K562 (cell line): Measurements from ENCODE around the gene SMIM29. TPM values are rescaled to one million over a fixed set of nuclear protein-coding genes. Genes with fewer than 3 reads are reported as not detected.

Source experiments
- ATF1 ChIP-seq, 2 experiments: fragments of 450-650 bp in 1 of 2; IDR thresholded peaks; 2 replicates each; pipeline ENCODE4 v1.6.1; 2016; ENCODE audit warnings: missing compliant biosample characterization in 1 of 2, missing genetic modification characterization in 1 of 2
- CCAR2 ChIP-seq: fragments of 200-400 bp; formaldehyde crosslinking; IDR thresholded peaks from 2 replicates; pipeline ENCODE4 v1.6.1; 2017; ENCODE audit warnings: mild to moderate bottlenecking, low read depth, low read length
- CREB5 ChIP-seq: fragments of 250-450 bp; sonication (Bioruptor Pico); IDR thresholded peaks from 2 replicates; pipeline ENCODE4 v1.5.0; 2020; ENCODE audit warnings: mild to moderate bottlenecking
- EWSR1 ChIP-seq: fragments of 450-650 bp; IDR thresholded peaks from 2 replicates; pipeline ENCODE4 v1.6.1; 2018; ENCODE audit warnings: borderline replicate concordance, mild to moderate bottlenecking, low read depth, moderate library complexity; ENCODE audit not compliant: partially characterized antibody
- FOXA1 ChIP-seq: fragments of 450-650 bp; IDR thresholded peaks from 2 replicates; pipeline ENCODE4 v1.6.1; 2016; ENCODE audit warnings: mild to moderate bottlenecking, borderline replicate concordance
- FOXJ3 ChIP-seq: sonication (generic); formaldehyde crosslinking; IDR thresholded peaks from 2 replicates; pipeline ENCODE4 v1.4.0; 2020; ENCODE audit warnings: mild to moderate bottlenecking, missing genetic modification reagents
- GATA2 ChIP-seq: sonication (generic); formaldehyde crosslinking; IDR thresholded peaks from 2 replicates; pipeline ENCODE4 v1.4.0; 2020; ENCODE audit warnings: mild to moderate bottlenecking, missing genetic modification reagents
- KLF16 ChIP-seq: IDR thresholded peaks from 2 replicates; pipeline ENCODE4 v1.6.1; 2016; ENCODE audit warnings: antibody characterized with exemption
- MCM3 ChIP-seq: fragments of 450-650 bp; IDR thresholded peaks from 2 replicates; pipeline ENCODE4 v1.6.1; 2016
- NBN ChIP-seq: fragments of 450-650 bp; IDR thresholded peaks from 2 replicates; pipeline ENCODE4 v1.6.1; 2016; ENCODE audit warnings: low read depth, mild to moderate bottlenecking
- RAD51 ChIP-seq: fragments of 450-650 bp; IDR thresholded peaks from 2 replicates; pipeline ENCODE4 v1.7.1; 2016; ENCODE audit warnings: low read depth, mild to moderate bottlenecking, borderline replicate concordance
- RBM34 ChIP-seq: fragments of 200-400 bp; formaldehyde crosslinking; IDR thresholded peaks from 2 replicates; pipeline ENCODE4 v1.6.1; 2018; ENCODE audit warnings: low read length, borderline replicate concordance; ENCODE audit not compliant: insufficient read depth
- SMAD2 ChIP-seq: fragments of 150-350 bp; IDR thresholded peaks from 2 replicates; pipeline ENCODE4 v1.6.1; 2014; ENCODE audit warnings: low read depth, mild to moderate bottlenecking, low read length
- SNRNP70 ChIP-seq: fragments of 200-400 bp; formaldehyde crosslinking; optimal IDR thresholded peaks from 2 replicates; pipeline ENCODE3; 2017; ENCODE audit warnings: low read depth, low read length
- SREBF1 ChIP-seq: fragments of 150-350 bp; IDR thresholded peaks from 2 replicates; pipeline ENCODE4 v1.6.1; 2014; ENCODE audit warnings: antibody characterized with exemption, low read depth, low read length, borderline replicate concordance
- TEAD4 ChIP-seq, 2 experiments: sonication (generic) in 1 of 2; formaldehyde crosslinking in 1 of 2; IDR thresholded peaks; 2 replicates each; pipeline versions ENCODE4 v1.6.1 to v1.8.0; 2012 to 2022; ENCODE audit warnings: borderline replicate concordance in 1 of 2, inconsistent platforms in 1 of 2, low read length in 1 of 2, mild to moderate bottlenecking in 1 of 2, missing genetic modification reagents in 1 of 2
- ZC3H11A ChIP-seq: IDR thresholded peaks from 2 replicates; pipeline ENCODE4 v1.6.1; 2012; ENCODE audit warnings: low read depth, low read length, improper control_type of control experiment
- ZFP36 ChIP-seq: fragments of 150-350 bp; IDR thresholded peaks from 2 replicates; pipeline ENCODE4 v1.6.1; 2018; ENCODE audit warnings: low read length, low read depth; ENCODE audit not compliant: partially characterized antibody
- ZNF224 ChIP-seq: sonication (generic); formaldehyde crosslinking; IDR thresholded peaks from 2 replicates; pipeline ENCODE4 v1.8.0; 2022; ENCODE audit warnings: mild to moderate bottlenecking, missing genetic modification reagents
- ZNF57 ChIP-seq: fragments of 450-650 bp; formaldehyde crosslinking; IDR thresholded peaks from 2 replicates; pipeline ENCODE4 v1.4.0; 2020; ENCODE audit warnings: mild to moderate bottlenecking, moderate library complexity
- ZNF584 ChIP-seq: fragments of 200-800 bp; sonication (Bioruptor generic); IDR thresholded peaks from 2 replicates; pipeline ENCODE4 v1.6.1; 2016; ENCODE audit warnings: low read depth, mild to moderate bottlenecking, missing genetic modification characterization, missing compliant biosample characterization
- ZNF639 ChIP-seq, 2 experiments: fragments of 200-800 bp in 1 of 2; sonication (Bioruptor generic) in 1 of 2; sonication (generic) in 1 of 2; formaldehyde crosslinking in 1 of 2; IDR thresholded peaks in 1 of 2; conservative IDR thresholded peaks in 1 of 2; 2 replicates each; pipeline versions ENCODE4 v1.5.0 to v1.6.1; 2016 to 2020; ENCODE audit warnings: missing compliant biosample characterization in 1 of 2, missing genetic modification characterization in 1 of 2, missing genetic modification reagents in 1 of 2
- ZNF764 ChIP-seq: fragments of 250-450 bp; sonication (Bioruptor Pico); IDR thresholded peaks from 2 replicates; pipeline ENCODE4 v1.4.0; 2020; ENCODE audit warnings: low read depth, mild to moderate bottlenecking, moderate library complexity
- polyA plus RNA-seq, 8 experiments: library from polyadenylated mRNA; depleted of rRNA in 4 of 8; stranded (reverse) in 5 of 8; unstranded in 3 of 8; fragments of >200 nt; fragmentation: Nextera tagmentation in 2 of 8; fragmentation: Illumina TruSeq in 1 of 8; extraction: Ambion mirVana in 2 of 8; extraction: Trizol in 1 of 8; gene quantifications; 2 replicates each; pipeline versions ENCODE4 v1.2.1 to v1.2.3, GENCODE V29; 2011 to 2014; ENCODE audit warnings: inconsistent platforms in 1 of 8, missing spikeins in 1 of 8
- total RNA-seq, 7 experiments: library from RNA; depleted of rRNA in 6 of 7; stranded (reverse); fragments of >200 nt in 6 of 7; fragmentation: Illumina TruSeq in 2 of 7; extraction: Trizol in 2 of 7; gene quantifications; 2 replicates each; pipeline versions ENCODE4 v1.2.1 to v1.2.3, GENCODE V29; 2011 to 2021; ENCODE audit warnings: low replicate concordance in 1 of 7
- TF ChIP-seq, protein P1 (sequence below): fragments of 450-650 bp; IDR thresholded peaks from 2 replicates; pipeline ENCODE4 v1.6.1; 2014; ENCODE audit warnings: low read depth, mild to moderate bottlenecking, moderate library complexity, borderline replicate concordance

The SMIM29 gene
- total and polyA plus RNA-seq, 9 of the 15 experiments (the other 6 are each of a cell fraction or from before 2014, with no cell fraction given): 6.5 to 36.7 (median 20.9) TPM

- no peak for TF ChIP-seq CREB5 (CRISPR knock-in tag)
- TF ChIP-seq NBN: peak; percentile 23; the same call in 1 of the 2 replicates
- 0 out of 2 replicates have a peak, but pooled peaks have one; percentile 11 for TF ChIP-seq ATF1 (CRISPR knock-in tag; IDR thresholded peaks at IDR 0.05)
- TF ChIP-seq ATF1 (tag; IDR thresholded peaks at IDR 0.05): peak; percentile 71
- TF ChIP-seq ZNF764: no peak
- TF ChIP-seq SREBF1: no peak
- TF ChIP-seq ZNF57 (CRISPR knock-in tag): no peak
- no peak for TF ChIP-seq TEAD4 (IDR thresholded peaks at IDR 0.05; ENCODE audit: low read length)
- no peak for TF ChIP-seq TEAD4 (CRISPR knock-in tag; IDR thresholded peaks at IDR 0.05; ENCODE audit: borderline replicate concordance)
- TF ChIP-seq FOXA1: no peak
- TF ChIP-seq ZNF224: no peak
- TF ChIP-seq EWSR1: no peak
- no peak for TF ChIP-seq SNRNP70
- TF ChIP-seq GATA2 (CRISPR knock-in tag): no peak
- no peak for TF ChIP-seq FOXJ3
- no peak for TF ChIP-seq ZNF584 (CRISPR knock-in tag)
- TF ChIP-seq CCAR2: no peak
- TF ChIP-seq RAD51: peak; percentile 71
- TF ChIP-seq, protein P1, sequence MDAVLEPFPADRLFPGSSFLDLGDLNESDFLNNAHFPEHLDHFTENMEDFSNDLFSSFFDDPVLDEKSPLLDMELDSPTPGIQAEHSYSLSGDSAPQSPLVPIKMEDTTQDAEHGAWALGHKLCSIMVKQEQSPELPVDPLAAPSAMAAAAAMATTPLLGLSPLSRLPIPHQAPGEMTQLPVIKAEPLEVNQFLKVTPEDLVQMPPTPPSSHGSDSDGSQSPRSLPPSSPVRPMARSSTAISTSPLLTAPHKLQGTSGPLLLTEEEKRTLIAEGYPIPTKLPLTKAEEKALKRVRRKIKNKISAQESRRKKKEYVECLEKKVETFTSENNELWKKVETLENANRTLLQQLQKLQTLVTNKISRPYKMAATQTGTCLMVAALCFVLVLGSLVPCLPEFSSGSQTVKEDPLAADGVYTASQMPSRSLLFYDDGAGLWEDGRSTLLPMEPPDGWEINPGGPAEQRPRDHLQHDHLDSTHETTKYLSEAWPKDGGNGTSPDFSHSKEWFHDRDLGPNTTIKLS: 0 out of 2 replicates have a peak, but pooled peaks have one; percentile 18
- no peak for TF ChIP-seq ZFP36
- peak in 1 of 2 experiments; percentile 62; a peak in 2 of 4 replicates for TF ChIP-seq ZNF639 (CRISPR knock-in tag; conservative IDR thresholded peaks at IDR 0.05 in 1 of 2, IDR thresholded peaks at IDR 0.05 in 1 of 2)
- no peak for TF ChIP-seq SMAD2
- 0 out of 2 replicates have a peak, but pooled peaks have one; percentile 64 for TF ChIP-seq ZC3H11A
- TF ChIP-seq MCM3: no peak
- 0 out of 2 replicates have a peak, but pooled peaks have one; percentile 48 for TF ChIP-seq KLF16
- peak; percentile 81; the same call in 1 of the 2 replicates for TF ChIP-seq RBM34
These were observed at the start of gene SMIM29 (continued) for GRCh38 chr6:34248727-34249468.
